HG03432 (cell line): ENCODE data around the gene CIROP.

ENCODE experiments used
- ATAC-seq: cut with Tn5 transposase; IDR thresholded peaks from one replicate; pipeline ENCODE4 v1.9.1; 2021; ENCODE audit warnings: mild to moderate bottlenecking, moderate library complexity; ENCODE audit not compliant: unreplicated experiment

Gene CIROP

DNA sequence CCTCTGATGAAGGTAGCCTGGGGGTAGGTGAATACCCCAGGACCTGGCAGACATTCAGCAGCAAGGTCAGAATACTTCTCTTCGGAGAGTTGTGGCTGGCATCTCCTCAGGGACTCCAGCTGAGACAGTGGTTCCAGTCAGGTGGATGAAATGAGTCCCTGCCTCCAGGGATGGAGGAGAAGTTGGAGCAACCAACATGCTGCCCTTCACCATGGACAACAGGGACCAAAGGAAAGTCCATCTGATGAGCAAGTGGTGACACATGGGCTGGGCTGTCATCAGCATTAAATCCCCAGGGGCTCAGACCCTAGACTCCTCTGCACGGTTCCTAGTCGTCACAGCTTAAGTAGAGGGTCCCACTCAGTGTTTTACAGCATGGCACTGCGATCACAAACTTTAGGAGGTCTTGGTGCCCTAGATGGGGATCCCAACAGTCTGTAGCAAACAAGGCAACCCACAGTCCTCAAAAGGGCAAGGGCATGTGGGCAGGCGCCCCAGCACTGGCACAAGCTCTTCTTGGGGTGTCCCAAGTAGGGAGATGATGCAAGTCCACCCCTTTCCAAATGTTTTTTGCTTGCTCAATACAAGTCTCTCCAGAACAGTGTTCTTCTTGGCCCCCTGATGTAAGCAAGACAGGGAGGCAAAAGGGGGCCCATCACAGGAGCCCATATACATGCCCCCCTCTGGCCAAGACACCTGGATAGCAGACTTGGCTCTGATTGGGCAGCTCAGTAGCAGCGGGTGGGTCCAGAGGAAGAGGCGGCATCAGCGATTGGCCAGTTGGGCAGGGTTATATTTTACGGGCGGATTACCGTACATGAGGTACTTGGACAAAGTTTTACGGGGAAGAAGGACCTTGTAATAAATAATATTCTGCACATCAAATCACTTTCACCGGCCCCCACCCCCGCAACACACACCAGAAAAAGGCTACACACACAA, 36.7 kb downstream of the CIROP start:
- ATAC-seq, result no peak

DNA sequence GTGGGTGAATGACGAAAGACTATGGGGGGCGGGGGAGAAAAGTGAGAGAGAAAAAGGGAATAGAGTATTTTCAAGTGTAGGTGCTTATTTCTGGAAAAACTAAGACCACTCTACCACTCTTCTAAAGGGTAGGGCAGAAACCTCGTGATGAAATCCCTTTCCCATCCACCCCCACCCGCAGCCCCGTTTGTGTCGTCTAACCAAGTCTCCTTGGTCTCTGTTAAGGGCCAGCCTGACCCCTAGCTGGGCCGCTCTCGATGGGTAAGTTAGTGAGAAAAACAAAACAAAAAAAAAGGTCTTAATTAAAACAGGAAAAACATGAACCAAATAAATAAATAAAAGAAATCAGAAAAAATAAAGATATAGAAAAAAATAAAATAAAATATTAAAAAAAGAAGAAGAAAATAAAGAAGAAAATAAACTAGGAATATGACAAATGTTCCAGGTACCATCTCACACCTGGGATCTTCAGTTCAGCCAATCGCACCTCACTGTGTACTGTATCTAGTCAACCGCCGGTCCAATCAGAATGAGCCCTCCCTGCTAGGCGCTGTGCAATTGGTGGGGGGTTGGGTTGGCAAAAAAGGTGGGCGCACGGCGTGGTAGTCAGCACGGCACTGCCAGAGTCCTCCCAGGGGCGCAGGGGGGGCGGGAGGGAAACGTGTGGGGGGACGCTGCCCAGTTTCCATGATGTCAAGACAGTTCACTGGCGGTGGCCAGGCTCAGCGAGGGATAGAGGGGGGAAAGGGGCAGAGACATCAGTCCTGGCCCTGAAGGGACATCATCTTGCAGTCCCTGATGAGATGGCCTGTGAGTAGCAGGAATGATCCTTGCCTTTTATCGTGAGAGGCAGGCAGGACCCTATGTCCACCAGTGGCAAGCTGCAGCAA, 37.7 kb downstream of the CIROP start:
- no peak for ATAC-seq

DNA sequence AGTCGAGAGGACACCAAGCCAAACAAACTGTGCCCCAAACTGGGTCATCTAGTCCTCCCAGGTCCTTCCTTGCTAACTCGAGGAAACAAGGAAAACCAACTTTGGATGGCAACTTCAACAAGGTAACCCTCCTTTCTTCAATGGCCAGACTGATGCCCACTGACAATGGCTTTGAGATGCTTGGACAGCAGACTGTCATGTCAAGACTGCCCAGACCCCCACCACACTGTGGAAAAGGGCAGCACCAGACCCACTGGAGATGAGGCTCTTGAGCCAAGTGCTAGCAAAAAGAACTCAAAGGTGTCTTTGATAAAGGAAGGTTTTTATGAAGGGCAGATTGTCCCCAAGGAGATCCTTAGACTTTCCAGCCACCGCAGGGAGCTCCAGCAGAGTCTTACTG, 38.4 kb downstream of the CIROP start:
- no peak for ATAC-seq

DNA sequence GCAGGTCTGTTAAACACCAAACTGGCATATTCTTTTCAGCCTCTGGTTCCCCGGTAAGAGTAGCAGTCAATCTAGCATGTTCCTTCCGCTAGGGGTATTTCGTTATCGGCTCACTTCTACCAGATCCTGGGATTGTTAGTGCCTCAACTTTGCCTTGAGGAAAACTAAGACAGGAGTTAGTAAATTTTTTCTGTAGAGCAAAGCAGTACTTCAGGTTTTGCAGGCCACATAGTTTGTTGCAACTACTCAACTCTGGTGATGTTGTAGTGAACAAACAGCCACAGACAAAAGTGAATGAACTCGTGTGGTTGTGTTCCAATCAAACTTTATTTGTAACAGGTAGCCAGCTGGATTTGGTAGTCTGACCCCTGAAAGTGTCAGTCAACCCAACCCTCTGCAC, 41.2 kb downstream of the CIROP start:
- ATAC-seq, result no peak

- no peak for ATAC-seq
Measured at GRCh38 chr14:23062002-23062401, 42.8 kb downstream of the CIROP start.

GRCh38 chr14:23060536-23061260, 44.1 kb downstream of the CIROP start:
- no peak for ATAC-seq

DNA sequence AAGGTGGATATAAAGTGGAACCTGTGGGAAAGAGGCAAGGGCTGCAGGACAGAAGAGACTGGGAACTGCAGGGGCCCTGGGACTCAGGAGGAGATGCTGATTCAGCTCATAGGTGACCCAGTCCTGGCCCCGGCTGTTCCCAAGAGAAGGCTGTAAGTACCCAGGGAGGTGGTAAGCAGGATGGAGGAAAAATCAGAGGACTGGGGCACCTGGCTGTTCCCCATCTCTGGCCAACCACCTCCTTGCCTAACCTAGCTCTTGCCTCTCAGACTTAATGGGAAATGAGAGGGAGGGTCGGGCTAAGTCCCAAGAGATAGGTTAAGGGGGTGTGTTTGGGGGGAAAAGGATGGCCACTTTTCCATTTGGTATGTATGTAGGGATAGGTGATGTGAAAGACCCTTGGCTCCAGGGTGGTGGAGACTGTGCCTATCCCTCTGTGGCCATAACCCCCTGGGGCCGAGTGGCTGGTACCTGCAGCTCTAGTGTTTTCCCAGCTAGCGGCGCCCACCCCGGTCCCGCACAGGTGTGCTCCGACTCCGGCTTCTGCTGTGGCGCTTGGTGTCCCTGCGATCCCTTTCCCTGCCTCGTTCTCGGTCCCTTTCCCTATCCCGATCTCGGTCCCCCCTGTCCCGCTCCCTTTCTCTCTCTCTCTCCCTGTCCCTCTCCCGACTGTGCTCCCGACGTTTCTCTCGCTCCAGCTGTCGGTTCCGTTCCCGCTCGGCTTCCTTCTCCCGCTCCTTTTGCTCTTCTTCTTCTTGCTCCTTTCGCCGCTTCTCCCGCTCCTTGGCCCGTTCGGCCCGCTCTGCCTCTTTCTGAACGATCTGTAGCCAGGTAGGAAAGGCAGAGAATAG, 45.9 kb downstream of the CIROP start:
- ATAC-seq, result no peak

DNA sequence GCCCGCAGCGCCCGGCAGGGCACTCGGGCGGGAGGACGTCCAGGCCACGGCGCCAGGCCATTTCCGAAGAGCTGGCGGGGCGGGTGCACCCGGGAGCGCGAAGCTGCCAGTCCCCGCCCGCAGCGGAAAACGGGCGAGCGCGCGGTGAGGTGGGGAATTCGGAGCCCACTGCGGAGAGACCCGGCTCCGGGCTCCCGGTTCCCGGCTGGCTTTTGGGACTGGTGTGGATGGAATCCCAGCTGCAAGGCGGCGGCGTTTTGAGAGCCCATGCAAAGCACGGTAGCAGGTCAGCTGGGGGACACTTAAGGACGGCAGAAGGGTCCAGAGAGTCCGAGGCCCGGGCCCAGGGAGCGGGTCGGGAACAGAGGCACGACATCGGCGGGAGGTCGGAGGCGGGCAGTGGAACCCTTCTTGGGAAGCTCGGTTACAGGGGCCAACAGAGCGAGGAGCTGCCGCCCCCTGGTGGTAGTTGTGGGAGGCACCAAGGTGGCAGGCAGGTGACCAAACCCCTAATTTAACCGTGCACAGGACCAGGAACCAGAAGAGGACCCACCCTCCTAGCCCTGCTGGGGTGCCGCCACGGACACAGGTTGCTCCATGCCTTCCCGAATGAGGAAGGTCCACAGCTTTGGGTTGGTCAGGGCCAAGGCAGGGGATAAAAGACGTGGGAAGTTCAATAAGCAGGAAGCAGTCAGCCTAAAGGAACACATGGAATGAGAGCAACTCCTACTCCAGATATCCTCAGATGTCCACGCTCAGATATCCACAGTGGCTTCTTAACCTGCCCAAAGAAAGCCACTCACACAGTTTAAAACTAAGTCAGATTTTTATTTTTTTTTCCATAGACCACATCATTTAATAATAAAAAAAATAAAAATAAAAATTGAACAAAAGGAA, 46.8 kb downstream of the CIROP start:
- ATAC-seq, result peak; percentile 67

GRCh38 chr14:23056956-23057756, 47.6 kb downstream of the CIROP start, which contains the start of gene CDH24:
TSS of gene CDH24 (minus strand) at chr14:23057520. CDS start at chr14:23055733, 1,787 bp downstream.
- ATAC-seq, result peak; percentile 66

- ATAC-seq, result peak; percentile 60
Measured at GRCh38 chr14:23056145-23056955, 48.4 kb downstream of the CIROP start.

DNA sequence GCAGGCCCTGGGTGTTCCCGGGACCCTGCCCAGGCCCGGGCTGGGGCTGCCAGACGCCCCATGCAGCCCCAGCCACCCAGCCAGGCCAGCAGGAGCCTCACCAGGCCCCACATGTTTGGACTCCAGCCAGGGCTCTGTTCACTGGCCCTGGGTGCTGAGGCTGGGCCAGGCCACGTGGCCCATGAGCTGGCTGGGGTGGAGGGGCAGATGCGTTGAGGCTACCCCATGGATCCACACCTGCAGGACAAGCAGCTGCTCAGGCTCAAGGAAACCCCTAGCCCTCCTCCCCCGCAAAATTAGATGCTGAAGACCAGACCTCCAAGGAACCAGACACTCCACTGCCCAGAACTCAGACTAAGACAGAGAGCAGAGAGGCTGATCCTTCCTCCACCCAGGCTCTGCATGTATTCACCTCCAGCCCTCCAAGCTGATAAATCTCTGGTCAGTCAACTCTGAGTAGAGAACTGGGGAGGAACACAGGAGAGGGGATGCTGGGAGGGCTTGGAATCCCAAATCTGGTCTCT, 49.1 kb downstream of the CIROP start:
- ATAC-seq, result no peak

GRCh38 chr14:23055147-23055550, 49.6 kb downstream of the CIROP start:
- ATAC-seq, result no peak

DNA sequence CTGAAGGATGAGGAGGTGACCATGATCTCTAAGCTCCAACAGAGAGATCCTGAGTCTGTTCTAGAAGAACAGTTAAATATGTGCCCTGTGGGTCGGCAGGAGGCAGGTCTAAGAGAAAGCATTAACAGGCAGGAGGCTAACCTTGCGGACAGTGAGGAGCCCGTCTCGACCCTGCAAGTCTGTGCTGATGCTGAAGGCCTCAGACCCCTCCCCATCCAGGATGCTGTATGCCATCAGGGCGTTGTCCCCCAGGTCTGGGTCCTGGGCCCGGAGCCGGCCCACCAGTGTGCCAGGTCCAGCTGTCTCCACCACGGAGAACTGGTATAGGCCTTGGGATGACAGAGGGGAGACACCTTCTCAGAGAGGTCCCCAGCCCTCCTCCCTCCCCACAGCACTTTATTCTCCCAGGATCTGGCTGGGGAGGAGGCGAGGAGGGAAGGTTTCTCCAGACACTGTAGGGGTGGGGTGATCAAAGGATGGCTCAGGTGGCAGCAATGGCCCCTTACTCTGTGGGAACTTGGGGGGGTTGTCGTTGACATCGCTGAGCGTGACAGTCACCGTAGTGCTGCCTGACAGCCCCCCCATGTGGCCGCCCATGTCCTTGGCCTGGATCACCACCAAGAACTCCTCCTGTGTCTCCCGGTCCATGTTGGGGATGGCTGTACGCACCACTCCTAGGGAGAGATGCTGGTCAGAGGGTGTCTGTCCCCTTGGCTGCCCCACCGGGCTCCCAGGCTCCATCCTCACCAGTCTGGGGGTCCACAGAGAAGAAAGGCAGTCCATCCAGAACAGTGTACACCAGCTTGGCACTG, 50.6 kb downstream of the CIROP start:
- ATAC-seq, result no peak

DNA sequence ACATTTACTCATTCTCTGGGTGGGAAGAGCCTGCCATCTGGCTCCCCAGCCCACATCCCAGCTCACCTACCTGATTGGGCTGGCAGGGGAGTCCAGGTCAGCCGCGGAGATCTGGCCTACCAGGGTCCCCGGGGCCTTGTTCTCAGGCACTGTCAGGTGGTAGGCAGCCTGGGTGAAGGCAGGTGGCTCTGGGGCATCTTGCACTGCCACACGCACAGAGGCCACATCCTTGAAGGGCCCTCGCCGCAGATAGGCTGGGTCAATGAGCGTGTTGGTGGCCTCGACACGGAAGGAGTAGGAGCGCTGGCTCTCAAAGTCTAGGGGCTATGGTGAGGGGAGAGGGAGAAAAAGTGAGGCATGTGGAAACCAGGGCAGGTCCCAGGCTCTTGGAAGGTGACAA, 51.4 kb downstream of the CIROP start:
- ATAC-seq, result no peak

GRCh38 chr14:23052671-23053070, 52.1 kb downstream of the CIROP start:
- no peak for ATAC-seq

- no peak for ATAC-seq
Measured at GRCh38 chr14:23052182-23052623, 52.6 kb downstream of the CIROP start.
